Dendritic cell treated with granulocyte-macrophage colony-stimulating factor and Interleukin-4, amounts not matched to agents 40 ng/mL and 50 ng/mL, for 4 days (primary cell): ENCODE measurements around the gene DPEP3.
A peak's percentile ranks its signal among the peaks of the same experiment; 100 is the strongest.

Experiments
- H3K27ac Mint-ChIP-seq: one replicate; pipeline ENCODE4 v1.8.0; 2022; ENCODE audit warnings: mild to moderate bottlenecking, mixed read lengths
- H3K27me3 Mint-ChIP-seq: one replicate; pipeline ENCODE4 v1.8.0; 2022; ENCODE audit warnings: mild to moderate bottlenecking, mixed read lengths
- H3K36me3 Mint-ChIP-seq: one replicate; pipeline ENCODE4 v1.8.0; 2022; ENCODE audit warnings: low read depth, mixed read lengths
- H3K4me1 Mint-ChIP-seq: one replicate; pipeline ENCODE4 v1.8.0; 2022; ENCODE audit warnings: low read depth, mixed read lengths
- H3K4me3 Mint-ChIP-seq: one replicate; pipeline ENCODE4 v1.8.0; 2022; ENCODE audit warnings: mild to moderate bottlenecking, moderate library complexity, mixed read lengths
- H3K9me3 Mint-ChIP-seq: one replicate; pipeline ENCODE4 v1.8.0; 2022; ENCODE audit warnings: mixed read lengths
- intact Hi-C: fragments of 100-400 bp; cut with micrococcal nuclease; formaldehyde crosslinking; loops from one replicate; pipeline ENCODE4 v1.15.0; 2022

The DPEP3 gene

GRCh38 chr16:67967183-67967957 is 12.9 kb downstream of the DPEP3 start:
- H3K27ac Mint-ChIP-seq = peak overlapping the region; percentile 77
- intact Hi-C loops = no loop called here

GRCh38 chr16:67966549-67967182 is 13.6 kb downstream of the DPEP3 start:
- peaks cover 18% of the 10 kb centered on the region for H3K36me3 Mint-ChIP-seq
- H3K27me3 Mint-ChIP-seq = peaks cover 3% of the 10 kb centered on the region
- no peak overlapping the region for H3K27ac Mint-ChIP-seq
- H3K4me3 Mint-ChIP-seq = peak overlapping the region; percentile 96
- H3K4me1 Mint-ChIP-seq = peaks cover 26% of the 10 kb centered on the region
- H3K9me3 Mint-ChIP-seq = no peaks in the 10 kb centered on the region
- intact Hi-C loops = no loop called here

More at GRCh38 chr16:67967183-67967957, 12.9 kb downstream of the DPEP3 start:
- Mint-ChIP-seq H3K9me3 (no peaks in the 10 kb centered on the region), H3K4me1 (peaks cover 26% of the 10 kb centered on the region), H3K36me3 (peaks cover 11% of the 10 kb centered on the region), H3K4me3 (peak overlapping the region; percentile 96), H3K27me3 (peaks cover 3% of the 10 kb centered on the region)

GRCh38 chr16:67965668-67966548 is 14.4 kb downstream of the DPEP3 start:
- peaks cover 26% of the 10 kb centered on the region for H3K4me1 Mint-ChIP-seq
- intact Hi-C loops = no loop called here
- H3K9me3 Mint-ChIP-seq = no peaks in the 10 kb centered on the region
- peaks cover 3% of the 10 kb centered on the region for H3K27me3 Mint-ChIP-seq
- no peak overlapping the region for H3K27ac Mint-ChIP-seq
- no peak overlapping the region for H3K4me3 Mint-ChIP-seq
- peaks cover 25% of the 10 kb centered on the region for H3K36me3 Mint-ChIP-seq

GRCh38 chr16:67964477-67965131 is 15.7 kb downstream of the DPEP3 start:
- no peak overlapping the region for H3K27ac Mint-ChIP-seq
- peaks cover under 1% of the 10 kb centered on the region for H3K27me3 Mint-ChIP-seq
- intact Hi-C loops = no loop called here
- H3K36me3 Mint-ChIP-seq = peaks cover 38% of the 10 kb centered on the region
- H3K4me1 Mint-ChIP-seq = peaks cover 24% of the 10 kb centered on the region
- no peaks in the 10 kb centered on the region for H3K9me3 Mint-ChIP-seq
- no peak overlapping the region for H3K4me3 Mint-ChIP-seq

GRCh38 chr16:67963662-67964321 is 16.5 kb downstream of the DPEP3 start:
- peaks cover 17% of the 10 kb centered on the region for H3K4me1 Mint-ChIP-seq
- H3K27ac Mint-ChIP-seq = no peak overlapping the region
- peaks cover 46% of the 10 kb centered on the region for H3K36me3 Mint-ChIP-seq
- H3K4me3 Mint-ChIP-seq = no peak overlapping the region
- no peaks in the 10 kb centered on the region for H3K27me3 Mint-ChIP-seq
- intact Hi-C loops = no loop called here
- H3K9me3 Mint-ChIP-seq = no peaks in the 10 kb centered on the region

GRCh38 chr16:67963292-67963661 is 17.0 kb downstream of the DPEP3 start:
- intact Hi-C loops = no loop called here
- Mint-ChIP-seq H3K9me3 (no peaks in the 10 kb centered on the region), H3K36me3 (peaks cover 52% of the 10 kb centered on the region), H3K27me3 (no peaks in the 10 kb centered on the region), H3K27ac (no peak overlapping the region), H3K4me3 (no peak overlapping the region), H3K4me1 (peaks cover 17% of the 10 kb centered on the region)

- H3K4me1 Mint-ChIP-seq = peaks cover 8% of the 10 kb centered on the region
- H3K27me3 Mint-ChIP-seq = no peaks in the 10 kb centered on the region
- no peaks in the 10 kb centered on the region for H3K9me3 Mint-ChIP-seq
- intact Hi-C loops = no loop called here
- H3K36me3 Mint-ChIP-seq = peaks cover 63% of the 10 kb centered on the region
- no peak overlapping the region for H3K27ac Mint-ChIP-seq
- H3K4me3 Mint-ChIP-seq = no peak overlapping the region
These were observed 18.2 kb downstream of the DPEP3 start for GRCh38 chr16:67962135-67962534.

GRCh38 chr16:67961551-67961957 is 18.7 kb downstream of the DPEP3 start:
- intact Hi-C loops = no loop called here
- Mint-ChIP-seq H3K4me1 (peaks cover 3% of the 10 kb centered on the region), H3K27ac (no peak overlapping the region), H3K36me3 (peaks cover 64% of the 10 kb centered on the region), H3K27me3 (no peaks in the 10 kb centered on the region), H3K9me3 (no peaks in the 10 kb centered on the region), H3K4me3 (no peak overlapping the region)

- Mint-ChIP-seq H3K4me3 (no peak overlapping the region), H3K27ac (no peak overlapping the region)
These were observed 20.6 kb downstream of the DPEP3 start for GRCh38 chr16:67959536-67960329.

GRCh38 chr16:67957622-67958021 is 22.7 kb downstream of the DPEP3 start:
- no peak overlapping the region for H3K4me3 Mint-ChIP-seq
- H3K36me3 Mint-ChIP-seq = peaks cover 79% of the 10 kb centered on the region
- intact Hi-C loops = no loop called here
- no peaks in the 10 kb centered on the region for H3K4me1 Mint-ChIP-seq
- no peaks in the 10 kb centered on the region for H3K9me3 Mint-ChIP-seq
- H3K27ac Mint-ChIP-seq = no peak overlapping the region
- H3K27me3 Mint-ChIP-seq = no peaks in the 10 kb centered on the region

More at GRCh38 chr16:67959536-67960329, 20.6 kb downstream of the DPEP3 start:
- Mint-ChIP-seq H3K9me3 (no peaks in the 10 kb centered on the region), H3K36me3 (peaks cover 75% of the 10 kb centered on the region), H3K27me3 (no peaks in the 10 kb centered on the region), H3K4me1 (no peaks in the 10 kb centered on the region)
- intact Hi-C loops = no loop called here

GRCh38 chr16:67954421-67955196 is 25.7 kb downstream of the DPEP3 start:
- H3K36me3 Mint-ChIP-seq = peaks cover 78% of the 10 kb centered on the region
- no peak overlapping the region for H3K4me3 Mint-ChIP-seq
- H3K4me1 Mint-ChIP-seq = no peaks in the 10 kb centered on the region
- no peaks in the 10 kb centered on the region for H3K27me3 Mint-ChIP-seq
- no peak overlapping the region for H3K27ac Mint-ChIP-seq
- H3K9me3 Mint-ChIP-seq = no peaks in the 10 kb centered on the region
- intact Hi-C loops = no loop called here
